Uterus (tissue), 2 donors: ENCODE measurements around the gene CDK5RAP3.

Source experiments
- POLR2A ChIP-seq, 2 donors: fragments of 450-650 bp; IDR thresholded peaks; one replicate each; pipeline ENCODE4 v1.6.1; 2016; ENCODE audit warnings: antibody characterized with exemption in 2 of 2, mild to moderate bottlenecking in 1 of 2, moderate library complexity in 1 of 2
- TF ChIP-seq, protein P1 (sequence below), 4 experiments: fragments of 200-600 bp in 2 of 4; fragments of 450-650 bp in 2 of 4; sonication (generic) in 2 of 4; IDR thresholded peaks; one replicate each; pipeline ENCODE4 v1.5.1; 2016 to 2019; ENCODE audit warnings: antibody characterized with exemption in 4 of 4, mild to moderate bottlenecking in 2 of 4, moderate library complexity in 1 of 4

DNA sequence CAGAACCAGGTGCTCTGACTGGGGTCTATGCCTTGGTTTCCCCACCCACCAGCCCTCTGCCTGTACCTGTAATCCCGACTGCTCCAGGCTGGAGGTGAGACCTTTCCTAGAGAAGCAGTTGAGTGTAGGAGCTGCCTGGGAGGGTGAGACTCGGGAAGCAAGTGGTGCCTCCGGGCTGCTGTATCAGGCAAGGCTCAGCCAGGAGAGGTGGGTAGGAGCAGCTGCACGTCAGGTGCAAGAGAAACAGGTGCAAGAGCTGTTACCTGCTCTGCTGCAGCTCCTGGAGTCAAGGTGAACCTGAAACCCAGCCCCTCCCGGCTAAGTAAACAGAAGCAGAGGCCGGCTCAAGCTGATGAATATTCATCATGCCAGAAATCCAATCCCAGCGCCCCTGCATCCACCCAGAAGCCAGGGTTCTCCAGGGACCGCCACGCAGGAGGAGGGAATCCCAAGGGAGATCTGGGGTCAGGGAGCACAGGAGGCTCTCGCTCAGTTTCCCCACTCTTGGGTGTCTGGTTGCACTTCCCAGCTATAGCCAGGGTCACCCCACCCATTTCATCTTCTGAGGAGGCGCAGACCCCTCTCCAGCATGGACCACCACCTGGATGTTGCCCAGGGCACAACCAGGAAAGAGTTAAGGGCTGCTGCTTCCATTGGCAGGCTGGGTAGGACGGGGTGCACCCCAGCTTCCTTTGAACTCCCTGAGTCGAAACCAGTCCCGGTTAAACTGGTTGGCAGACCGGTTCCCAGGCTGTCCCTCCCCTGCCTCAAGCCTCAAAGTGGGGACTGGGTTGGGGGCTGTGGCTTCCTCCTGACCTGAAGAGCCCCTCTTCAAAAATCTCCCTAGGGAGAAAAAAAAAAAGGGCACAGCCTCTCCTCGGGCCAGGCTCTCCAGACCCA is 13.1 kb upstream of the CDK5RAP3 start, which contains the start of gene PRR15L:
- TF ChIP-seq, protein P1, sequence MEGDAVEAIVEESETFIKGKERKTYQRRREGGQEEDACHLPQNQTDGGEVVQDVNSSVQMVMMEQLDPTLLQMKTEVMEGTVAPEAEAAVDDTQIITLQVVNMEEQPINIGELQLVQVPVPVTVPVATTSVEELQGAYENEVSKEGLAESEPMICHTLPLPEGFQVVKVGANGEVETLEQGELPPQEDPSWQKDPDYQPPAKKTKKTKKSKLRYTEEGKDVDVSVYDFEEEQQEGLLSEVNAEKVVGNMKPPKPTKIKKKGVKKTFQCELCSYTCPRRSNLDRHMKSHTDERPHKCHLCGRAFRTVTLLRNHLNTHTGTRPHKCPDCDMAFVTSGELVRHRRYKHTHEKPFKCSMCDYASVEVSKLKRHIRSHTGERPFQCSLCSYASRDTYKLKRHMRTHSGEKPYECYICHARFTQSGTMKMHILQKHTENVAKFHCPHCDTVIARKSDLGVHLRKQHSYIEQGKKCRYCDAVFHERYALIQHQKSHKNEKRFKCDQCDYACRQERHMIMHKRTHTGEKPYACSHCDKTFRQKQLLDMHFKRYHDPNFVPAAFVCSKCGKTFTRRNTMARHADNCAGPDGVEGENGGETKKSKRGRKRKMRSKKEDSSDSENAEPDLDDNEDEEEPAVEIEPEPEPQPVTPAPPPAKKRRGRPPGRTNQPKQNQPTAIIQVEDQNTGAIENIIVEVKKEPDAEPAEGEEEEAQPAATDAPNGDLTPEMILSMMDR (IDR thresholded peaks at IDR 0.05), result no peak
- TF ChIP-seq POLR2A (IDR thresholded peaks at IDR 0.05), result peak in 1 of 2 donors; percentile 13
